ENCODE measurements around the gene AKAP10.

AKAP10 gene

DNA sequence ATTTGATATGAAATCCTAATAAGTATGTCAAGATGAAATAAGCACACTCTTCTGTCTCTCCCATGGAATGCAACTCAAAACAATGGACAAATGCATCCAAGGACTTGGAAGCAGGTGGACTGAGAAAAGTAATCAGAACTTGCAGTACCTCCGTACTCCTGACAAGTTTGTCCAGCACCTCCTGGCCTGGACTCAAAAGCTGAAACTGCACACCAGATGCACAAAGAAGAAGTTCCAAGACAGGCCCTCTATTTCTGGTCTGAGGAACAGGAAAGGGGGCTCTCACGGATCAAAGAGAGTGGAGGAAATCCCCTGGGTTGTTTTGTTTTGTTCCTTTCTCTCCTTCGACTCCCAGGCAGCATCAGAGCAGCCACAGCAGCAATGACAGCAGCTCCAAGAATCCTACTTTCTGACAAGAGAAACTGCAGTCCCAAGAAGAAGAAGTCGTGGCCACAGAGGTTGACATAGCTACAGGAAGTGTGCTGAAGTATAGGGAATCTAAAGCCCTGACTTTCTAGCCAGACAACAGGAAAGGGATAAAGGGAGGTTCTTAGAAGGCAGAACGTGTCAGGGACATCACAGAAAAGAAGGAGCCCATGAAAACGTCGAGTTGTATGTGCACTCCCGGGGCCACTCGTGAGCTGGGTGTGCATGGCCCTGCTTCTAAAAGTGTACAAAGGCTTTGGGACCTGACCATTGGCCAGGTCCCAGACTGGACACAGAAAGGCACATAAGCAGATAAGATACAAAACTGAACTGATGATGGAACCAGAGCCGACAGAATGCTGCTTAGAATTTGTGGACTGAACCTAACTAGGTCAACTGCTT lies 29.3 kb downstream of the AKAP10 start:
- POLR2A ChIA-PET, result interaction anchor here (0.6 kb wide), 1 partner anchor 18 kb away, joined by 7 read pairs; no protein-coding TSS in a partner anchor
- TF ChIP-seq ZNF354C (tag by site-specific recombination; IDR thresholded peaks at IDR 0.05; ENCODE audit: borderline replicate concordance, low read depth), result no peak
- TF ChIP-seq ZNF830 (tag by site-specific recombination; IDR thresholded peaks at IDR 0.05; ENCODE audit: low read depth), result no peak
- TF ChIP-seq ZNF514 (tag by site-specific recombination; IDR thresholded peaks at IDR 0.05), result no peak
- TF ChIP-seq ZXDB (tag by site-specific recombination; IDR thresholded peaks at IDR 0.05), result no peak
- no peak for TF ChIP-seq HOXA7 (CRISPR knock-in tag; IDR thresholded peaks at IDR 0.05; ENCODE audit: borderline replicate concordance)
- no peak for TF ChIP-seq ZNF473 (tag by site-specific recombination; IDR thresholded peaks at IDR 0.05)
- TF ChIP-seq, protein P1, sequence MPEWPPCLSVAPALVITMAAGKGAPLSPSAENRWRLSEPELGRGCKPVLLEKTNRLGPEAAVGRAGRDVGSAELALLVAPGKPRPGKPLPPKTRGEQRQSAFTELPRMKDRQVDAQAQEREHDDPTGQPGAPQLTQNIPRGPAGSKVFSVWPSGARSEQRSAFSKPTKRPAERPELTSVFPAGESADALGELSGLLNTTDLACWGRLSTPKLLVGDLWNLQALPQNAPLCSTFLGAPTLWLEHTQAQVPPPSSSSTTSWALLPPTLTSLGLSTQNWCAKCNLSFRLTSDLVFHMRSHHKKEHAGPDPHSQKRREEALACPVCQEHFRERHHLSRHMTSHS (tag by site-specific recombination; IDR thresholded peaks at IDR 0.05), result no peak
- no peak for TF ChIP-seq SETDB1 (IDR thresholded peaks at IDR 0.05; ENCODE audit: insufficient read length, low read length)
- peak; percentile 58 for TF ChIP-seq PRDM1 (tag by site-specific recombination; IDR thresholded peaks at IDR 0.05)
- TF ChIP-seq OVOL3 (tag by site-specific recombination; IDR thresholded peaks at IDR 0.05), result no peak
- TF ChIP-seq GLIS2 (tag by site-specific recombination; IDR thresholded peaks at IDR 0.05), result no peak
- peak; percentile 71 for TF ChIP-seq ZNF600 (tag by site-specific recombination; IDR thresholded peaks at IDR 0.05)
- TF ChIP-seq SCRT1 (tag by site-specific recombination; IDR thresholded peaks at IDR 0.05; ENCODE audit: borderline replicate concordance), result no peak

DNA sequence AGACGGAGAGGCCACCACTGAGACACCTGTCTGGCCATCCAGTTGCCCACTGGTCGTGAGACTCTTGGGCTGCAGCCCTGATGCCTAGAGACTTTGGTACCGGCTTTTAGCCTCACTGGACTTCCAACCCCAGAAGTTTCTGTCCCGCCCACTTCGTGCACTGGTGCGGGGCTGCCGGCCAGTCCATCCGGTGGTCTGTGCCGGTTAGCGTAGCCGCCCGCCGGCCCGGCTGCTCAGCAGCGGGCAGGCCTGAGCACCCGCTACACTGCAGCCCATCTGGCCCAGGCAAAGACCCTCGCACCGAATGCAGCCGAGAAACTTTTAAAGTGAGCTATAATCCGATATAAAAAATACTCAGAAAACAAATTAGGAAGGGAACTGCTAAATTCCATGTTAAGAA lies 30.7 kb downstream of the AKAP10 start:
- Histone ChIP-seq H3K4me1 (ENCODE audit: control insufficient read depth, insufficient read depth, low read length) (peaks cover 10% of the 10 kb centered on the region), H3K27ac (ENCODE audit: extremely low read depth, low read depth, low read length) (no peak overlapping the region), H3K4me3 (ENCODE audit: low read depth, low read length) (no peak overlapping the region), H3K36me3 (ENCODE audit: control insufficient read depth in 2 of 2, insufficient read depth in 1 of 2, low read length in 2 of 2) (peaks cover 27 to 61% of the 10 kb centered on the region in 2 experiments), H3K9me3 (ENCODE audit: control insufficient read depth, insufficient read depth, low read depth, low read length) (no peaks in the 10 kb centered on the region)
- CTCF ChIA-PET, result interaction anchor here (1.3 kb wide), 1 partner anchor 46 kb away, joined by 3 read pairs; no protein-coding TSS in a partner anchor
- no peak for TF ChIP-seq ZNF677 (tag by site-specific recombination; IDR thresholded peaks at IDR 0.05)
- TF ChIP-seq ZSCAN23 (tag by site-specific recombination; IDR thresholded peaks at IDR 0.05), result no peak
- TF ChIP-seq ZNF133 (tag by site-specific recombination; IDR thresholded peaks at IDR 0.05), result no peak
- POLR2A ChIA-PET, result interaction anchor here (0.7 kb wide), 1 partner anchor 29 kb away, joined by 3 read pairs; no protein-coding TSS in a partner anchor

More for the DNA sequence above, 29.3 kb downstream of the AKAP10 start:
- CTCF ChIA-PET, result interaction anchor here (1.3 kb wide), 2 partner anchors 12 to 44 kb away, joined by 3 to 4 read pairs; no protein-coding TSS in a partner anchor
- H3K36me3 ChIP-seq (ENCODE audit: control insufficient read depth in 2 of 2, insufficient read depth in 1 of 2, low read length in 2 of 2), result peaks cover 37 to 51% of the 10 kb centered on the region in 2 experiments
- peak overlapping the region; percentile 8; the same call in 1 of the 2 replicates for H3K27ac ChIP-seq (ENCODE audit: extremely low read depth, low read depth, low read length)
- H3K4me3 ChIP-seq (ENCODE audit: low read depth, low read length), result no peak overlapping the region
- H3K9me3 ChIP-seq (ENCODE audit: control insufficient read depth, insufficient read depth, low read depth, low read length), result no peaks in the 10 kb centered on the region
- peaks cover 7% of the 10 kb centered on the region for H3K4me1 ChIP-seq (ENCODE audit: control insufficient read depth, insufficient read depth, low read length)

DNA sequence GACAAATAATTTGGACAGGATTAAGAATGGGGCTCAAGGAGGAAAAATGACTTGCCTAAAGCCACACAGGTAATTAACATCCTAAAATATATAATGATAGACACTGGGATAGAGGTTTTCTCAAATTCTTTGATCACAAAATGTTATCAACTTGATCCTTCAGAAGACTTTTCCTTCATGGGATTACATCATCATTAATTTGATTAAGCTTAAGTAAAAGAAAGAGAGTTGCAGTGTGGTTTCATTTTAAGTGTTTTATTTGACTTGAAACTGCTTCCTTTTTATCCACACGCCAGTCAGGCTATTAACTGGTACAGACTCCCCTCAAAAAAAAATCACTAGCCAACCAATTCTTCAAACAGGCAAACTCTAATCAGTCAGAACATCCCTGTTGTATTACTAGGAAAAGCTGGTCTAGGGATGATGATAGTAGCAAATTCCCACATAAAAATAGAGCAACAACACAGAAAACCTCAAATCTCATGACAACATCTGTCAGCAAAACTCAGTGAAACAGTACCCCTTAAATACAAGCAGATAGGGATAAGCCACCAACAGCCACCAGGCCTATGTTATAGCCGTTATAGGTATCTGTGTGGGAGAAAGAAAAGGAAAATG lies 32.5 kb downstream of the AKAP10 start:
- CTCF ChIA-PET, result no interaction called here
- Histone ChIP-seq H3K9me3 (ENCODE audit: control insufficient read depth, insufficient read depth, low read depth, low read length) (no peaks in the 10 kb centered on the region), H3K36me3 (ENCODE audit: control insufficient read depth in 2 of 2, insufficient read depth in 1 of 2, low read length in 2 of 2) (peaks cover 40 to 76% of the 10 kb centered on the region in 2 experiments), H3K4me3 (ENCODE audit: low read depth, low read length) (no peak overlapping the region), H3K27ac (ENCODE audit: extremely low read depth, low read depth, low read length) (no peak overlapping the region), H3K4me1 (ENCODE audit: control insufficient read depth, insufficient read depth, low read length) (peaks cover 19% of the 10 kb centered on the region)
- POLR2A ChIA-PET, result no interaction called here
- TF ChIP-seq ZNF561 (tag by site-specific recombination; IDR thresholded peaks at IDR 0.05; ENCODE audit: borderline replicate concordance), result no peak
- no peak for TF ChIP-seq ZNF521 (tag by site-specific recombination; IDR thresholded peaks at IDR 0.05)
- no peak for TF ChIP-seq YY1 (tag by site-specific recombination; IDR thresholded peaks at IDR 0.05)
- TF ChIP-seq, protein P2, sequence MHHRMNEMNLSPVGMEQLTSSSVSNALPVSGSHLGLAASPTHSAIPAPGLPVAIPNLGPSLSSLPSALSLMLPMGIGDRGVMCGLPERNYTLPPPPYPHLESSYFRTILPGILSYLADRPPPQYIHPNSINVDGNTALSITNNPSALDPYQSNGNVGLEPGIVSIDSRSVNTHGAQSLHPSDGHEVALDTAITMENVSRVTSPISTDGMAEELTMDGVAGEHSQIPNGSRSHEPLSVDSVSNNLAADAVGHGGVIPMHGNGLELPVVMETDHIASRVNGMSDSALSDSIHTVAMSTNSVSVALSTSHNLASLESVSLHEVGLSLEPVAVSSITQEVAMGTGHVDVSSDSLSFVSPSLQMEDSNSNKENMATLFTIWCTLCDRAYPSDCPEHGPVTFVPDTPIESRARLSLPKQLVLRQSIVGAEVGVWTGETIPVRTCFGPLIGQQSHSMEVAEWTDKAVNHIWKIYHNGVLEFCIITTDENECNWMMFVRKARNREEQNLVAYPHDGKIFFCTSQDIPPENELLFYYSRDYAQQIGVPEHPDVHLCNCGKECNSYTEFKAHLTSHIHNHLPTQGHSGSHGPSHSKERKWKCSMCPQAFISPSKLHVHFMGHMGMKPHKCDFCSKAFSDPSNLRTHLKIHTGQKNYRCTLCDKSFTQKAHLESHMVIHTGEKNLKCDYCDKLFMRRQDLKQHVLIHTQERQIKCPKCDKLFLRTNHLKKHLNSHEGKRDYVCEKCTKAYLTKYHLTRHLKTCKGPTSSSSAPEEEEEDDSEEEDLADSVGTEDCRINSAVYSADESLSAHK (tag by site-specific recombination; IDR thresholded peaks at IDR 0.05), result peak; percentile 49; the same call in 1 of the 2 replicates
- no peak for TF ChIP-seq ZNF114 (tag by site-specific recombination; IDR thresholded peaks at IDR 0.05)
- no peak for TF ChIP-seq ZNF670 (tag by site-specific recombination; IDR thresholded peaks at IDR 0.05; ENCODE audit: low read depth)
- TF ChIP-seq, protein P3, sequence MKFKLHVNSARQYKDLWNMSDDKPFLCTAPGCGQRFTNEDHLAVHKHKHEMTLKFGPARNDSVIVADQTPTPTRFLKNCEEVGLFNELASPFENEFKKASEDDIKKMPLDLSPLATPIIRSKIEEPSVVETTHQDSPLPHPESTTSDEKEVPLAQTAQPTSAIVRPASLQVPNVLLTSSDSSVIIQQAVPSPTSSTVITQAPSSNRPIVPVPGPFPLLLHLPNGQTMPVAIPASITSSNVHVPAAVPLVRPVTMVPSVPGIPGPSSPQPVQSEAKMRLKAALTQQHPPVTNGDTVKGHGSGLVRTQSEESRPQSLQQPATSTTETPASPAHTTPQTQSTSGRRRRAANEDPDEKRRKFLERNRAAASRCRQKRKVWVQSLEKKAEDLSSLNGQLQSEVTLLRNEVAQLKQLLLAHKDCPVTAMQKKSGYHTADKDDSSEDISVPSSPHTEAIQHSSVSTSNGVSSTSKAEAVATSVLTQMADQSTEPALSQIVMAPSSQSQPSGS (tag by site-specific recombination; IDR thresholded peaks at IDR 0.05; ENCODE audit: low read depth), result peak; percentile 60
- TF ChIP-seq ZNF529 (tag by site-specific recombination; IDR thresholded peaks at IDR 0.05; ENCODE audit: insufficient replicate concordance), result no peak

Data from HEK293 (cell line).